ENCODE results near the gene DDX1. TPM values are rescaled to one million over a fixed set of nuclear protein-coding genes. Genes with fewer than 3 reads are reported as not detected.

DDX1 gene
- total and polyA plus RNA-seq, 9 of the 15 experiments (the other 6 are each of a cell fraction or from before 2014, with no cell fraction given) = 116 to 277 (median 232) TPM

GRCh38 chr2:15609341-15610042, 17.8 kb downstream of the DDX1 start:
- H3K27me3 ChIP-seq (ENCODE audit: control insufficient read depth in 2 of 2, insufficient read depth in 2 of 2, low read length in 2 of 2) = no peaks in the 10 kb centered on the region
- H4K20me1 ChIP-seq (replicated peaks; ENCODE audit: control insufficient read depth, insufficient read depth, low read length) = no peaks in the 10 kb centered on the region
- intact Hi-C loops (cut with micrococcal nuclease) (no loop called here), in situ Hi-C loops (cut with MboI) (no loop called here)
- no peaks in the 10 kb centered on the region for H3K4me1 ChIP-seq (replicated peaks in 1 of 2; ENCODE audit: control insufficient read depth in 2 of 2, insufficient read depth in 2 of 2, low read length in 2 of 2)
- H3K4me3 ChIP-seq = no peak overlapping the region
- peaks cover 76% of the 10 kb centered on the region for H3K36me3 ChIP-seq (ENCODE audit: control insufficient read depth, insufficient read depth, low read length)
- no peak overlapping the region for H3K9ac ChIP-seq (ENCODE audit: insufficient read depth in 1 of 2, low read depth in 2 of 2, low read length in 2 of 2)
- no peak overlapping the region for H3K4me2 ChIP-seq (ENCODE audit: insufficient read depth, low read length)
- H3K27ac ChIP-seq (ENCODE audit: extremely low read depth, low read depth, low read length) = no peak overlapping the region
- 100% methylated on average over 1 of the region's 1 CpG for WGBS (ENCODE audit: insufficient coverage, low coverage, missing lambda C conversion rate)
- ChIA-PET POLR2A (no interaction called here), CTCF (ENCODE audit: low intra/inter-chr PET ratio) (no interaction called here)
- ATAC-seq (no peak; the same call in 2 of the 3 replicates), FAIRE-seq (no peak), DNase-seq (ENCODE audit: extremely low read depth in 1 of 4, low spot score in 3 of 4) (no peak)
- no peaks in the 10 kb centered on the region for H3K9me3 ChIP-seq (replicated peaks; ENCODE audit: control insufficient read depth, insufficient read depth, low read depth, low read length)
- TSS peak; percentile 4 for BruUV-seq (replicated peaks)
- no peak overlapping the region for H2AFZ ChIP-seq (ENCODE audit: low read depth, low read length)
- H3K9me1 ChIP-seq (ENCODE audit: control insufficient read depth, insufficient read depth, low read length) = no peaks in the 10 kb centered on the region
- TF ChIP-seq EP400 (IDR thresholded peaks at IDR 0.05) = no peak
- TF ChIP-seq ARHGAP35 (IDR thresholded peaks at IDR 0.05; ENCODE audit: partially characterized antibody) = no peak
- no peak for TF ChIP-seq CHD7 (IDR thresholded peaks at IDR 0.05; ENCODE audit: low read depth, low read length)
- TF ChIP-seq PCBP1 (IDR thresholded peaks at IDR 0.05; ENCODE audit: low read depth, low read length, poor library complexity, severe bottlenecking) = no peak
- TF ChIP-seq ZNF239 (CRISPR knock-in tag; IDR thresholded peaks at IDR 0.05) = no peak
- no peak for TF ChIP-seq FOSL1 (tag; conservative IDR thresholded peaks at IDR 0.05)
- TF ChIP-seq MAFG (tag; conservative IDR thresholded peaks at IDR 0.05) = no peak
- no peak for TF ChIP-seq HOMEZ (CRISPR knock-in tag; IDR thresholded peaks at IDR 0.05)
- TF ChIP-seq HNRNPK (IDR thresholded peaks at IDR 0.05; ENCODE audit: low read depth, low read length, poor library complexity, severe bottlenecking) = no peak
- TF ChIP-seq HDAC2 (IDR thresholded peaks at IDR 0.05) = no peak
- no peaks in the 10 kb centered on the region; the same call in 2 of the 3 replicates for H3K79me2 ChIP-seq (ENCODE audit: control insufficient read depth, insufficient read depth, low read length)

Measured in K562 (cell line).